Endothelial cell (in vitro differentiated cells): ENCODE results near the gene HLF. TPM values are rescaled to one million over a fixed set of nuclear protein-coding genes. Genes with fewer than 3 reads are reported as not detected.

ENCODE experiments used
- DNase-seq: peaks from one replicate; pipeline ENCODE4 v3.0.0; 2021; ENCODE audit warnings: low spot score
- H3K27ac Mint-ChIP-seq: one replicate; pipeline ENCODE4 v1.8.0; 2021; ENCODE audit warnings: mixed read lengths, inconsistent platforms; ENCODE audit not compliant: unreplicated experiment
- H3K27me3 Mint-ChIP-seq: one replicate; pipeline ENCODE4 v1.8.0; 2021; ENCODE audit warnings: mild to moderate bottlenecking, moderate library complexity, mixed read lengths, inconsistent platforms; ENCODE audit not compliant: unreplicated experiment
- H3K36me3 Mint-ChIP-seq: one replicate; pipeline ENCODE4 v1.8.0; 2021; ENCODE audit warnings: mild to moderate bottlenecking, low read depth, mixed read lengths, inconsistent platforms; ENCODE audit not compliant: unreplicated experiment
- H3K4me1 Mint-ChIP-seq: one replicate; pipeline ENCODE4 v1.8.0; 2021; ENCODE audit warnings: mild to moderate bottlenecking, mixed read lengths, inconsistent platforms; ENCODE audit not compliant: unreplicated experiment
- H3K4me3 Mint-ChIP-seq: one replicate; pipeline ENCODE4 v1.8.0; 2021; ENCODE audit warnings: mild to moderate bottlenecking, mixed read lengths, inconsistent platforms; ENCODE audit not compliant: unreplicated experiment
- H3K9me3 Mint-ChIP-seq: one replicate; pipeline ENCODE4 v1.8.0; 2021; ENCODE audit warnings: mixed read lengths, inconsistent platforms; ENCODE audit not compliant: unreplicated experiment
- CTCF ChIP-seq: fragments of 200-600 bp; sonication (generic); IDR thresholded peaks from one replicate; pipeline ENCODE4 v1.5.0; 2021; ENCODE audit warnings: antibody characterized with exemption; ENCODE audit not compliant: unreplicated experiment
- total RNA-seq: library from RNA; stranded (reverse); fragmentation: NEBNext Ultra II Directional; extraction: Animal tissue kit (Norgen Biotek cat#: 25700); gene quantifications from one replicate; pipeline ENCODE4 v1.2.1, GENCODE V29; 2021; ENCODE audit not compliant: unreplicated experiment

The HLF gene
- total RNA-seq, 1 donor from 2014 or later = not detected

GRCh38 chr17:55289978-55290377, 25.2 kb downstream of the HLF start:
- no peak overlapping the region for H3K4me3 Mint-ChIP-seq
- no peak for DNase-seq
- H3K36me3 Mint-ChIP-seq = no peaks in the 10 kb centered on the region
- TF ChIP-seq CTCF = no peak
- H3K27ac Mint-ChIP-seq = no peak overlapping the region
- H3K27me3 Mint-ChIP-seq = no peaks in the 10 kb centered on the region
- no peaks in the 10 kb centered on the region for H3K9me3 Mint-ChIP-seq
- H3K4me1 Mint-ChIP-seq = peaks cover 3% of the 10 kb centered on the region

GRCh38 chr17:55290492-55291113, 25.8 kb downstream of the HLF start:
- Mint-ChIP-seq H3K4me3 (no peak overlapping the region), H3K27me3 (no peaks in the 10 kb centered on the region)
- DNase-seq = no peak

GRCh38 chr17:55291114-55291507, 26.4 kb downstream of the HLF start:
- Mint-ChIP-seq H3K4me3 (no peak overlapping the region), H3K9me3 (no peaks in the 10 kb centered on the region), H3K27ac (no peak overlapping the region), H3K4me1 (peaks cover 3% of the 10 kb centered on the region), H3K36me3 (no peaks in the 10 kb centered on the region), H3K27me3 (no peaks in the 10 kb centered on the region)
- TF ChIP-seq CTCF = no peak
- DNase-seq = no peak

More at GRCh38 chr17:55290492-55291113, 25.8 kb downstream of the HLF start:
- H3K36me3 Mint-ChIP-seq = no peaks in the 10 kb centered on the region
- TF ChIP-seq CTCF = no peak
- H3K4me1 Mint-ChIP-seq = peaks cover 3% of the 10 kb centered on the region
- H3K9me3 Mint-ChIP-seq = no peaks in the 10 kb centered on the region
- no peak overlapping the region for H3K27ac Mint-ChIP-seq

- Mint-ChIP-seq H3K4me1 (peaks cover 3% of the 10 kb centered on the region), H3K4me3 (no peak overlapping the region), H3K27ac (no peak overlapping the region), H3K9me3 (no peaks in the 10 kb centered on the region), H3K36me3 (no peaks in the 10 kb centered on the region), H3K27me3 (no peaks in the 10 kb centered on the region)
- no peak for DNase-seq
- no peak for TF ChIP-seq CTCF
Observed at GRCh38 chr17:55292094-55292493, 27.3 kb downstream of the HLF start.

GRCh38 chr17:55294042-55294751, 29.4 kb downstream of the HLF start:
- H3K9me3 Mint-ChIP-seq = no peaks in the 10 kb centered on the region
- H3K27me3 Mint-ChIP-seq = no peaks in the 10 kb centered on the region
- no peak for TF ChIP-seq CTCF
- no peak for DNase-seq
- H3K4me3 Mint-ChIP-seq = no peak overlapping the region
- no peaks in the 10 kb centered on the region for H3K36me3 Mint-ChIP-seq
- peaks cover 3% of the 10 kb centered on the region for H3K4me1 Mint-ChIP-seq
- H3K27ac Mint-ChIP-seq = no peak overlapping the region
